ENCODE results near the gene SHC2.

DNA sequence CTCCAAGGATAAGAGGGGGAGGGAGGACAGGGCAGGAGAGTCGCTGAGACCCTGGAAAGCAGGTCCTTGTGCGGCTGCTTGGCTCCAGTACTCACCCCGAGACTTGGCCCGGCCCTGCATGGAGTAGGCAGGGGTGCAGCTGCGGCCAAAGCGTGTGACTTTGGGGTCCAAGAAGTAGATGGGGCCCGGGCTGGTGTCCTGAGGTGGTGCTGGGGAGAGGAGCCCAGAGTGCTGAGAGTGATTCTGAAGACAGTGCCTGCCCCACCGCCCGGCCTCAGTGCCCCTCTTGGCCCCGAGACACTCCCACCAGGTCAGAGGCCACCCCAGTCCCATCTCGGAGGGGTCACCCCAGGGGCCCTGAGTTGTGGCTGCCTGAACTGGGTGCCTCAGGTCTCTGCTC is 6.7 kb upstream of the SHC2 start:
- TF ChIP-seq, protein P1, sequence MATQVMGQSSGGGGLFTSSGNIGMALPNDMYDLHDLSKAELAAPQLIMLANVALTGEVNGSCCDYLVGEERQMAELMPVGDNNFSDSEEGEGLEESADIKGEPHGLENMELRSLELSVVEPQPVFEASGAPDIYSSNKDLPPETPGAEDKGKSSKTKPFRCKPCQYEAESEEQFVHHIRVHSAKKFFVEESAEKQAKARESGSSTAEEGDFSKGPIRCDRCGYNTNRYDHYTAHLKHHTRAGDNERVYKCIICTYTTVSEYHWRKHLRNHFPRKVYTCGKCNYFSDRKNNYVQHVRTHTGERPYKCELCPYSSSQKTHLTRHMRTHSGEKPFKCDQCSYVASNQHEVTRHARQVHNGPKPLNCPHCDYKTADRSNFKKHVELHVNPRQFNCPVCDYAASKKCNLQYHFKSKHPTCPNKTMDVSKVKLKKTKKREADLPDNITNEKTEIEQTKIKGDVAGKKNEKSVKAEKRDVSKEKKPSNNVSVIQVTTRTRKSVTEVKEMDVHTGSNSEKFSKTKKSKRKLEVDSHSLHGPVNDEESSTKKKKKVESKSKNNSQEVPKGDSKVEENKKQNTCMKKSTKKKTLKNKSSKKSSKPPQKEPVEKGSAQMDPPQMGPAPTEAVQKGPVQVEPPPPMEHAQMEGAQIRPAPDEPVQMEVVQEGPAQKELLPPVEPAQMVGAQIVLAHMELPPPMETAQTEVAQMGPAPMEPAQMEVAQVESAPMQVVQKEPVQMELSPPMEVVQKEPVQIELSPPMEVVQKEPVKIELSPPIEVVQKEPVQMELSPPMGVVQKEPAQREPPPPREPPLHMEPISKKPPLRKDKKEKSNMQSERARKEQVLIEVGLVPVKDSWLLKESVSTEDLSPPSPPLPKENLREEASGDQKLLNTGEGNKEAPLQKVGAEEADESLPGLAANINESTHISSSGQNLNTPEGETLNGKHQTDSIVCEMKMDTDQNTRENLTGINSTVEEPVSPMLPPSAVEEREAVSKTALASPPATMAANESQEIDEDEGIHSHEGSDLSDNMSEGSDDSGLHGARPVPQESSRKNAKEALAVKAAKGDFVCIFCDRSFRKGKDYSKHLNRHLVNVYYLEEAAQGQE (IDR thresholded peaks at IDR 0.05; ENCODE audit: borderline replicate concordance), result no peak
- TF ChIP-seq, protein P1 (CRISPR knock-in tag; IDR thresholded peaks at IDR 0.05; ENCODE audit: low read depth), result no peak
- TF ChIP-seq CHD4 (IDR thresholded peaks at IDR 0.05; ENCODE audit: insufficient read depth, insufficient replicate concordance, low read depth, low read length, poor library complexity, severe bottlenecking), result no peak
- TF ChIP-seq ZC3H11A (IDR thresholded peaks at IDR 0.05; ENCODE audit: low read depth, low read length), result no peak
- no peak for TF ChIP-seq ZNF780A (CRISPR knock-in tag; IDR thresholded peaks at IDR 0.05)
- TF ChIP-seq ZNF354B (CRISPR knock-in tag; IDR thresholded peaks at IDR 0.05), result no peak
- TF ChIP-seq NBN (IDR thresholded peaks at IDR 0.05; ENCODE audit: low read depth), result no peak
- TF ChIP-seq MAFK (IDR thresholded peaks at IDR 0.05; ENCODE audit: low read length), result no peak
- no peak for TF ChIP-seq CHD1 (IDR thresholded peaks at IDR 0.05; ENCODE audit: low read length)
- no peak for TF ChIP-seq MED1 (CRISPR knock-in tag; IDR thresholded peaks at IDR 0.05; ENCODE audit: borderline replicate concordance)
- TF ChIP-seq THRAP3 (IDR thresholded peaks at IDR 0.05; ENCODE audit: borderline replicate concordance), result no peak
- TF ChIP-seq FOXA1 (IDR thresholded peaks at IDR 0.05; ENCODE audit: borderline replicate concordance), result no peak
- TF ChIP-seq TBL1XR1 (IDR thresholded peaks at IDR 0.05; ENCODE audit: low read length in 2 of 2), result no peak
- no peak for TF ChIP-seq CTCF (IDR thresholded peaks at IDR 0.05 in 2 of 3, conservative IDR thresholded peaks at IDR 0.05 in 1 of 3; ENCODE audit: insufficient read depth in 2 of 3, low read depth in 1 of 3, low read length in 3 of 3)

All from K562 (cell line).